Endothelial cell (in vitro differentiated cells): ENCODE data around the gene EFEMP2. TPM values are rescaled to one million over a fixed set of nuclear protein-coding genes. Genes with fewer than 3 reads are reported as not detected.
A peak's percentile ranks its signal among the peaks of the same experiment; 100 is the strongest.

Experiments
- DNase-seq: peaks from one replicate; pipeline ENCODE4 v3.0.0; 2021; ENCODE audit warnings: low spot score
- H3K27ac Mint-ChIP-seq: one replicate; pipeline ENCODE4 v1.8.0; 2021; ENCODE audit warnings: mixed read lengths, inconsistent platforms; ENCODE audit not compliant: unreplicated experiment
- H3K27me3 Mint-ChIP-seq: one replicate; pipeline ENCODE4 v1.8.0; 2021; ENCODE audit warnings: mild to moderate bottlenecking, moderate library complexity, mixed read lengths, inconsistent platforms; ENCODE audit not compliant: unreplicated experiment
- H3K36me3 Mint-ChIP-seq: one replicate; pipeline ENCODE4 v1.8.0; 2021; ENCODE audit warnings: mild to moderate bottlenecking, low read depth, mixed read lengths, inconsistent platforms; ENCODE audit not compliant: unreplicated experiment
- H3K4me1 Mint-ChIP-seq: one replicate; pipeline ENCODE4 v1.8.0; 2021; ENCODE audit warnings: mild to moderate bottlenecking, mixed read lengths, inconsistent platforms; ENCODE audit not compliant: unreplicated experiment
- H3K4me3 Mint-ChIP-seq: one replicate; pipeline ENCODE4 v1.8.0; 2021; ENCODE audit warnings: mild to moderate bottlenecking, mixed read lengths, inconsistent platforms; ENCODE audit not compliant: unreplicated experiment
- H3K9me3 Mint-ChIP-seq: one replicate; pipeline ENCODE4 v1.8.0; 2021; ENCODE audit warnings: mixed read lengths, inconsistent platforms; ENCODE audit not compliant: unreplicated experiment
- total RNA-seq: library from RNA; stranded (reverse); fragmentation: NEBNext Ultra II Directional; extraction: Animal tissue kit (Norgen Biotek cat#: 25700); gene quantifications from one replicate; pipeline ENCODE4 v1.2.1, GENCODE V29; 2021; ENCODE audit not compliant: unreplicated experiment
- TF ChIP-seq, protein P1 (sequence below): fragments of 200-600 bp; sonication (generic); IDR thresholded peaks from one replicate; pipeline ENCODE4 v1.5.0; 2021; ENCODE audit warnings: antibody characterized with exemption; ENCODE audit not compliant: unreplicated experiment

EFEMP2 gene
- total RNA-seq, 1 donor from 2014 or later = 248 TPM

DNA sequence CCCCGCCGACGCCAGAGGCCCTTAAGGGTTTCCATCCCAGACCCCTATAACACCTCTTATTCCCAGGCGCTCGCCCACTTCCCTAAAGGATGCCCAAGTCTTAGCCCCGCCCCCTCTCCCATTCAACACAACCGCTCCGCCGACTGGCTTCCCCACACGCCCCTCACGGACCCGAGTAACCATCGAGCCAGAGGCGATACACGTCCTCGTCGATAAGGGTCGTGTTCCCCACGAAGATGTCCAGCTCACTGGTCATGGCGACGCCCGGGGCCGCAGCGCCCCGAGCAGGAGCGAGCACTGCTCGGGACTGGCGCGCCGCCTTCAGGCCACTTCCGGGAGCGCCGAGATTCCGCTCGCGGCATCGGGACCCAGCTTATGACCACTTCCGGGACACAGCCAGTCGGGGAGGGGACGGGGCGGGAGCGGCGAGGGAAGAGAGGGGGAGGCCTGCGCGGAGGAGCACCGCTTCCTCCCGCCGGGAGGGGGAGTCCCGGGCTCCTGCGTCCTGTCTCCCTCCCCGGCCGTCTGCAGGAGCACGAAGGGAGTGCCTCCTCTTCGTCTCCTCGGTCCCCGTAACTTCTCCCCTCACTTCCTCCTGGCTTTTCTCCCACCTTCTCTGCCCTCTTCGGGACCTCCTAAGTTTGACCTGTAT is 15.7 kb upstream of the EFEMP2 start, which contains the start of gene FIBP:
Gene FIBP, minus strand, starts transcription at position 309 of the 652 bp plus-strand sequence. Its CDS starts 53 bp downstream, at position 256.
- peak; percentile 99 for DNase-seq
- peak within 1 kb of the TSS; percentile 95 for H3K4me3 Mint-ChIP-seq
- peaks cover 42% of the 10 kb centered on the region for H3K4me1 Mint-ChIP-seq
- H3K27me3 Mint-ChIP-seq = peaks cover 34% of the 10 kb centered on the region
- H3K27ac Mint-ChIP-seq = peak within 1 kb of the TSS; percentile 90
- TF ChIP-seq, protein P1, sequence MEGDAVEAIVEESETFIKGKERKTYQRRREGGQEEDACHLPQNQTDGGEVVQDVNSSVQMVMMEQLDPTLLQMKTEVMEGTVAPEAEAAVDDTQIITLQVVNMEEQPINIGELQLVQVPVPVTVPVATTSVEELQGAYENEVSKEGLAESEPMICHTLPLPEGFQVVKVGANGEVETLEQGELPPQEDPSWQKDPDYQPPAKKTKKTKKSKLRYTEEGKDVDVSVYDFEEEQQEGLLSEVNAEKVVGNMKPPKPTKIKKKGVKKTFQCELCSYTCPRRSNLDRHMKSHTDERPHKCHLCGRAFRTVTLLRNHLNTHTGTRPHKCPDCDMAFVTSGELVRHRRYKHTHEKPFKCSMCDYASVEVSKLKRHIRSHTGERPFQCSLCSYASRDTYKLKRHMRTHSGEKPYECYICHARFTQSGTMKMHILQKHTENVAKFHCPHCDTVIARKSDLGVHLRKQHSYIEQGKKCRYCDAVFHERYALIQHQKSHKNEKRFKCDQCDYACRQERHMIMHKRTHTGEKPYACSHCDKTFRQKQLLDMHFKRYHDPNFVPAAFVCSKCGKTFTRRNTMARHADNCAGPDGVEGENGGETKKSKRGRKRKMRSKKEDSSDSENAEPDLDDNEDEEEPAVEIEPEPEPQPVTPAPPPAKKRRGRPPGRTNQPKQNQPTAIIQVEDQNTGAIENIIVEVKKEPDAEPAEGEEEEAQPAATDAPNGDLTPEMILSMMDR = peak; percentile 91
- H3K9me3 Mint-ChIP-seq = no peaks in the 10 kb centered on the region
- peaks cover 15% of the 10 kb centered on the region for H3K36me3 Mint-ChIP-seq

DNA sequence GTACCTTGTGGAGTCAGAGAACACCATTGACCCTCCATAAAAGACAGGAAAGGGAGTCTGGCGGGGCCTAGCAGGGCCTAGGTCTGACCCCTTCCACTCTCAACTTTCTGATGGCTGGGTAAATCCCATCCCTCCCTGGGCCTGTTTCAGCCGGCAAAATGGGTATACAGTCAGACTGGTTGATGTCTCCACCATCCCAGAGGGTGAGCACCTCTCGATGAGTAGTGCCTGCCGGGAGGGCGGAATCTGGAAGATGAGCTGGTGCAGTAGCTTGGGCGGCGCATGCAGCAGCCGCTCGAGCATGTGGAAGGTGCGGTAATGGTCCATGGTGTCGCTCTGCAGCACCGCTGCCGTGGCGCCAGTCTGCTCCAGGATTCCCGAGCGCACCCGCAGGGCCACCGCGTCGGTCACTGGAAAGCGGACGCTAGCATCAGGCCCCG is 15.1 kb upstream of the EFEMP2 start:
- peaks cover 38% of the 10 kb centered on the region for H3K4me1 Mint-ChIP-seq

DNA sequence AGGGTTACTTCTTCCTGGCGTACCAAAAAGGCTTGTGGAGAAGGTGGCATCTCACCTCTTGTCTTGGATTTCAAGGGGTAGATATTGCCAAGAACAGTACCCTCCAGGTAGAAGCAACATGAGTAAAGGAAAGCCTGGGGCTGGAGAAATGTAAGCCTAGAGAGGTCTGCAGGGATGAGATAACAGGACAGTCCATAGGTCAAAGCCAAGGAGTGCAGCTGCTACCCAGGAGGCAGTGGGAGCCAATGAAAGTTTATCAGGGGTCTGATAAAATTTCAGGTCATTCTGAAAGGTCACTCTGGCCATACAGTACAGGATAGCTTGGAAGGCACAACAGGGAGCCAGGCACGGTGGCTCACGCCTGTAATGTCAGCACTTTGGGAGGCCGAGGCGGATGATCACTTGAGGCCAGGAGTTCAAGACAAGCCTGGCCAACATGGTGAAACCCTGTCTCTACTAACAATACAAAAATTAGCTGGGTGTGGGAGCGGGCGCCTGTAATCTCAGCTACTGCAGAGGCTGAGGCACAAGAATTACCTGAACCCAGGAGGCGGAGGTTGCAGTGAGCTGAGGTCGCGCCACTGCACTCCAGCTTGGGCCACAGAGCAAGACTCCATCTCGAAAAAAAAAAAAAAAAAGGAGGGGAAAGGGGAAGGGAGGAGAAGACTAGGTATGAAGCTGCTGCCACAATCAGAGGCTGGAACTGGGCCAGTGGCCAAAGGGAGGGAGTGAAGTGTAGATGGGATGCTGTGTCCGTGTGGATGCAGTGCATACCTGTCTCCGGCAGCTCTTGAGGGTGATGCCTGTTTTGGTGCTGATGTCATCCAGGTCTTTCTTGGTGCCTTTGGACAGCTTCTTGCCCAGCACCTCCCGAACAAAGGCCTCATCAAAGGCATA is 14.5 kb upstream of the EFEMP2 start:
- Mint-ChIP-seq H3K4me1 (peaks cover 31% of the 10 kb centered on the region), H3K36me3 (peaks cover 20% of the 10 kb centered on the region)
- TF ChIP-seq, protein P1 = no peak

More for the DNA sequence above, 15.1 kb upstream of the EFEMP2 start:
- H3K36me3 Mint-ChIP-seq = peaks cover 15% of the 10 kb centered on the region
- H3K27me3 Mint-ChIP-seq = peaks cover 32% of the 10 kb centered on the region
- no peaks in the 10 kb centered on the region for H3K9me3 Mint-ChIP-seq
- no peak for DNase-seq
- TF ChIP-seq, protein P1 = no peak
- peak overlapping the region; percentile 95 for H3K4me3 Mint-ChIP-seq
- H3K27ac Mint-ChIP-seq = peak overlapping the region; percentile 90

DNA sequence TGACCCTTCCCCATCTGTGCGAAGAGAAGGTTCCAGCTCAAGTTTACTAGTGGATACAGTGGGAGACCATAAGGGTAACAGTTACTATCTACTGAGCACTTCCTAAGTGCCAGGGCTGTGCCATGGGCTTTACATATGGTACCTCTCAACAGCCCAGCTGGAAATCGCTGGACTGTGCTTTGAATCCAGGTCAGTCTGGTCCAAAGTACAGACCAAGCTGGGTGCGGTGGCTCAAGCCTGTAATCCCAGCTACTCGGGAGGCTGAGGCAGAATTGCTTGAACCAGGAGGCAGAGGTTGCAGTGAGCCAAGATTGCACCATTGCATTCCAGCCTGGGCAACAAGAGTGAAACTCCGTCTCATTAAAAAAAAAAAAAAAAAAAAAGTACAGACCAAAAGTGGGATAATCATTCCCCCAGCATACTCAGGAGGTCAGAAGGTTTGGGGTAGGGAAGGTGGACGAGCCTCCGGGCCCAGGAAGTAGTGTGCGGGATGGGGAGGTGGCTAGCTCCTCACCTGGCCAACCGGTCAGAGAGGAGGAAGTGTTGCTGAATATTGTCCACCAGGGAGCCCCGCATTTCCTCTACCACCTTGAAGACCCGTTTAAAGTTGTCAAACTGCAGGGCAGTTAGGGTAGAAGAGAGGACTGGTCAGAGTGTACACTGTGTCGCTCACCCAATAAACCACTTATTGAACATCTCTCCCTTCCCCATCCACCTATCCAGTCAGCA is 13.4 kb upstream of the EFEMP2 start:
- peaks cover 24% of the 10 kb centered on the region for H3K27me3 Mint-ChIP-seq
- TF ChIP-seq, protein P1 = no peak
- peaks cover 20% of the 10 kb centered on the region for H3K36me3 Mint-ChIP-seq
- DNase-seq = no peak
- no peak overlapping the region for H3K27ac Mint-ChIP-seq
- H3K9me3 Mint-ChIP-seq = no peaks in the 10 kb centered on the region
- peaks cover 29% of the 10 kb centered on the region for H3K4me1 Mint-ChIP-seq
- H3K4me3 Mint-ChIP-seq = peak overlapping the region; percentile 95

More for the DNA sequence above, 14.5 kb upstream of the EFEMP2 start:
- Mint-ChIP-seq H3K27me3 (peaks cover 27% of the 10 kb centered on the region), H3K4me3 (peak overlapping the region; percentile 95), H3K27ac (peak overlapping the region; percentile 18), H3K9me3 (no peaks in the 10 kb centered on the region)
- DNase-seq = no peak
